ENCODE measurements around the gene PCNX3. TPM values are rescaled to one million over a fixed set of nuclear protein-coding genes. Genes with fewer than 3 reads are reported as not detected.
"Not testable (repeated sequence)": the region's sequence is repeated elsewhere in the genome, so short reads cannot be mapped to it uniquely, and the experiment has no call there.

Gene PCNX3
- total and polyA plus RNA-seq, 2 experiments from 2014 or later, result 22.0 to 42.7 TPM

GRCh38 chr11:65672982-65673381, 57.4 kb downstream of the PCNX3 start:
- no peak for TF ChIP-seq CTCF (IDR thresholded peaks at IDR 0.05; ENCODE audit: low read depth, low read length)
- Histone ChIP-seq H3K9me3 (ENCODE audit: low read depth) (no peaks in the 10 kb centered on the region), H3K4me3 (no peak overlapping the region), H3K27ac (no peak overlapping the region), H3K4me1 (ENCODE audit: low read depth) (no peaks in the 10 kb centered on the region), H3K36me3 (no peaks in the 10 kb centered on the region), H3K27me3 (no peaks in the 10 kb centered on the region)
- DNase-seq (ENCODE audit: low read depth in 1 of 2, low spot score in 1 of 2), result no peak

- no peaks in the 10 kb centered on the region for H3K4me1 ChIP-seq (ENCODE audit: low read depth)
- H3K9me3 ChIP-seq (ENCODE audit: low read depth), result no peaks in the 10 kb centered on the region
- TF ChIP-seq CTCF (IDR thresholded peaks at IDR 0.05; ENCODE audit: low read depth, low read length), result no peak
- no peak overlapping the region for H3K4me3 ChIP-seq
- H3K27me3 ChIP-seq, result no peaks in the 10 kb centered on the region
- no peak overlapping the region for H3K27ac ChIP-seq
- DNase-seq (ENCODE audit: low read depth in 1 of 2, low spot score in 1 of 2), result no peak
- H3K36me3 ChIP-seq, result no peaks in the 10 kb centered on the region
Observed at GRCh38 chr11:65680192-65680743, 64.7 kb downstream of the PCNX3 start.

- H3K36me3 ChIP-seq; H3K27ac ChIP-seq; H3K27me3 ChIP-seq; H3K9me3 ChIP-seq (ENCODE audit: low read depth); H3K4me3 ChIP-seq; DNase-seq (ENCODE audit: low read depth in 1 of 2, low spot score in 1 of 2); H3K4me1 ChIP-seq (ENCODE audit: low read depth): not testable (repeated sequence)
Observed at GRCh38 chr11:65683480-65683879, 67.9 kb downstream of the PCNX3 start.

- Histone ChIP-seq H3K27me3 (no peaks in the 10 kb centered on the region), H3K9me3 (ENCODE audit: low read depth) (no peaks in the 10 kb centered on the region), H3K27ac (no peak overlapping the region), H3K4me3 (no peak overlapping the region), H3K4me1 (ENCODE audit: low read depth) (no peaks in the 10 kb centered on the region), H3K36me3 (no peaks in the 10 kb centered on the region)
- DNase-seq (ENCODE audit: low read depth in 1 of 2, low spot score in 1 of 2), result peak; percentile 49 to 60
- no peak for TF ChIP-seq CTCF (IDR thresholded peaks at IDR 0.05; ENCODE audit: low read depth, low read length)
Observed at GRCh38 chr11:65685981-65686380, 70.4 kb downstream of the PCNX3 start.

Other genes starting within 250 kb of the PCNX3 start
- 3.0 and 4.8 TPM in 2 replicates for gene SLC25A45, start 233.1 kb upstream of the PCNX3 start, total RNA-seq
- 4.5 and 10.5 TPM in 2 replicates for gene SLC25A45, start 233.1 kb upstream of the PCNX3 start, polyA plus RNA-seq
- gene FRMD8, start 229.1 kb upstream of the PCNX3 start, total RNA-seq, result 36.3 and 64.6 TPM in 2 replicates
- 26.8 and 32.6 TPM in 2 replicates for gene FRMD8, start 229.1 kb upstream of the PCNX3 start, polyA plus RNA-seq
- gene NEAT1, start 193.0 kb upstream of the PCNX3 start, total RNA-seq, result 3.4 and 11.3 TPM in 2 replicates
- gene NEAT1, start 193.0 kb upstream of the PCNX3 start, polyA plus RNA-seq, result 4.2 and 5.6 TPM in 2 replicates
- gene MALAT1, start 116.7 kb upstream of the PCNX3 start, total RNA-seq, result 3,311 and 7,439 TPM in 2 replicates
- gene MALAT1, start 116.7 kb upstream of the PCNX3 start, polyA plus RNA-seq, result 16,838 and 18,899 TPM in 2 replicates
- 157 and 168 TPM in 2 replicates for gene SCYL1, start 90.7 kb upstream of the PCNX3 start, total RNA-seq
- gene SCYL1, start 90.7 kb upstream of the PCNX3 start, polyA plus RNA-seq, result 139 and 146 TPM in 2 replicates
- 61.8 and 98.3 TPM in 2 replicates for gene LTBP3, start 57.4 kb upstream of the PCNX3 start, total RNA-seq
- 53.7 and 60.9 TPM in 2 replicates for gene LTBP3, start 57.4 kb upstream of the PCNX3 start, polyA plus RNA-seq
- 56.6 and 57.4 TPM in 2 replicates for gene ZNRD2, start 45.3 kb upstream of the PCNX3 start, total RNA-seq
- gene ZNRD2, start 45.3 kb upstream of the PCNX3 start, polyA plus RNA-seq, result 55.7 and 70.5 TPM in 2 replicates
- gene FAM89B, start 43.2 kb upstream of the PCNX3 start, total RNA-seq, result 42.9 and 71.8 TPM in 2 replicates
- 96.0 and 132 TPM in 2 replicates for gene FAM89B, start 43.2 kb upstream of the PCNX3 start, polyA plus RNA-seq
- gene EHBP1L1, start 39.7 kb upstream of the PCNX3 start, total RNA-seq, result 14.9 and 50.5 TPM in 2 replicates
- 14.2 and 30.0 TPM in 2 replicates for gene EHBP1L1, start 39.7 kb upstream of the PCNX3 start, polyA plus RNA-seq
- gene KCNK7, start 20.0 kb upstream of the PCNX3 start, total RNA-seq, result 0.25 TPM in 1 of 2 replicates, not detected in the other
- gene KCNK7, start 20.0 kb upstream of the PCNX3 start, polyA plus RNA-seq, result not detected in 2 replicates
- 44.8 and 63.1 TPM in 2 replicates for gene MAP3K11, start 1.6 kb upstream of the PCNX3 start, total RNA-seq
- gene MAP3K11, start 1.6 kb upstream of the PCNX3 start, polyA plus RNA-seq, result 25.9 and 31.2 TPM in 2 replicates
- 17.3 and 25.9 TPM in 2 replicates for gene SIPA1, start 22.3 kb downstream of the PCNX3 start, total RNA-seq
- gene SIPA1, start 22.3 kb downstream of the PCNX3 start, polyA plus RNA-seq, result 21.6 and 33.7 TPM in 2 replicates
- 39.8 and 51.9 TPM in 2 replicates for gene RELA, start 47.1 kb downstream of the PCNX3 start, total RNA-seq
- 46.2 and 46.5 TPM in 2 replicates for gene RELA, start 47.1 kb downstream of the PCNX3 start, polyA plus RNA-seq
- gene KAT5, start 96.5 kb downstream of the PCNX3 start, total RNA-seq, result 51.2 and 51.4 TPM in 2 replicates
- 37.7 and 63.7 TPM in 2 replicates for gene KAT5, start 96.5 kb downstream of the PCNX3 start, polyA plus RNA-seq
- gene RNASEH2C, start 105.0 kb downstream of the PCNX3 start, total RNA-seq, result 83.7 and 108 TPM in 2 replicates
- 71.5 and 84.4 TPM in 2 replicates for gene RNASEH2C, start 105.0 kb downstream of the PCNX3 start, polyA plus RNA-seq
- 18.1 and 24.3 TPM in 2 replicates for gene AP5B1, start 165.2 kb downstream of the PCNX3 start, total RNA-seq
- gene AP5B1, start 165.2 kb downstream of the PCNX3 start, polyA plus RNA-seq, result 13.6 and 18.0 TPM in 2 replicates
- 0.15 and 0.60 TPM in 2 replicates for gene OVOL1, start 171.3 kb downstream of the PCNX3 start, total RNA-seq
- 0.35 TPM in 1 of 2 replicates, not detected in the other for gene OVOL1, start 171.3 kb downstream of the PCNX3 start, polyA plus RNA-seq
- gene SNX32, start 218.2 kb downstream of the PCNX3 start, total RNA-seq, result 5.9 and 6.0 TPM in 2 replicates
- 13.2 and 21.4 TPM in 2 replicates for gene SNX32, start 218.2 kb downstream of the PCNX3 start, polyA plus RNA-seq
- 974 and 1,709 TPM in 2 replicates for gene CFL1, start 242.4 kb downstream of the PCNX3 start, total RNA-seq
- 1,641 and 2,660 TPM in 2 replicates for gene CFL1, start 242.4 kb downstream of the PCNX3 start, polyA plus RNA-seq
- gene MUS81, start 244.7 kb downstream of the PCNX3 start, total RNA-seq, result 74.3 and 88.9 TPM in 2 replicates
- 80.3 and 82.7 TPM in 2 replicates for gene MUS81, start 244.7 kb downstream of the PCNX3 start, polyA plus RNA-seq